Measurements from ENCODE around the gene UBE2H. TPM values are rescaled to one million over a fixed set of nuclear protein-coding genes. Genes with fewer than 3 reads are reported as not detected.

UBE2H gene
- total RNA-seq, 1 donor from 2014 or later = 194 TPM

DNA sequence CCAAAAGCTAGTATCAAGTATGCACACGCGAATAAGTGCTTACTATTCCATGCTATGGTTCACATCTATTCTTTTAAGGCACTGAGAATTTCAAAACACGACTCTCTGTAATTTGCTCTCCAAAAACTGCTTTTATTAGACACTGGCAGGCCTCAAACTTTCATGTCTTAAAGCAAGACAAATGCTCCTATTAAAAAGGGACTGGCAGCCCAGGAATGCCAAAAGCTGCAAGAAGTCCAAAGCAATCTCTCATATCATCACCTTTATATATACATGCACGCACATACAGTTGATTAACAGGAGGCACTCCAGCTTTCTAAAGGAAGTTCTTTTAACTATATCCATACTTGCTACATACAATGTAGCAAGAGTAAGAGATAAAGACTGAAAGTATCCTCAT lies 34.8 kb downstream of the UBE2H start:
- no peak overlapping the region for H3K9ac ChIP-seq (ENCODE audit: low read length)
- H3K9me3 ChIP-seq (ENCODE audit: insufficient read depth, low read depth, low read length) = no peaks in the 10 kb centered on the region
- peaks cover 94% of the 10 kb centered on the region for H3K79me2 ChIP-seq (ENCODE audit: insufficient read depth, low read length)
- no peak overlapping the region for H2AFZ ChIP-seq (ENCODE audit: low read depth, low read length)
- H3K9me3 Mint-ChIP-seq (ENCODE audit: unreplicated experiment) = no peaks in the 10 kb centered on the region
- TF ChIP-seq EZH2 (IDR thresholded peaks at IDR 0.05; ENCODE audit: insufficient read depth, low read length) = no peak
- TF ChIP-seq, protein P1, sequence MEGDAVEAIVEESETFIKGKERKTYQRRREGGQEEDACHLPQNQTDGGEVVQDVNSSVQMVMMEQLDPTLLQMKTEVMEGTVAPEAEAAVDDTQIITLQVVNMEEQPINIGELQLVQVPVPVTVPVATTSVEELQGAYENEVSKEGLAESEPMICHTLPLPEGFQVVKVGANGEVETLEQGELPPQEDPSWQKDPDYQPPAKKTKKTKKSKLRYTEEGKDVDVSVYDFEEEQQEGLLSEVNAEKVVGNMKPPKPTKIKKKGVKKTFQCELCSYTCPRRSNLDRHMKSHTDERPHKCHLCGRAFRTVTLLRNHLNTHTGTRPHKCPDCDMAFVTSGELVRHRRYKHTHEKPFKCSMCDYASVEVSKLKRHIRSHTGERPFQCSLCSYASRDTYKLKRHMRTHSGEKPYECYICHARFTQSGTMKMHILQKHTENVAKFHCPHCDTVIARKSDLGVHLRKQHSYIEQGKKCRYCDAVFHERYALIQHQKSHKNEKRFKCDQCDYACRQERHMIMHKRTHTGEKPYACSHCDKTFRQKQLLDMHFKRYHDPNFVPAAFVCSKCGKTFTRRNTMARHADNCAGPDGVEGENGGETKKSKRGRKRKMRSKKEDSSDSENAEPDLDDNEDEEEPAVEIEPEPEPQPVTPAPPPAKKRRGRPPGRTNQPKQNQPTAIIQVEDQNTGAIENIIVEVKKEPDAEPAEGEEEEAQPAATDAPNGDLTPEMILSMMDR (IDR thresholded peaks at IDR 0.05; ENCODE audit: insufficient read depth, low read depth, low read length) = no peak
- peaks cover 4% of the 10 kb centered on the region for H3K4me1 ChIP-seq (ENCODE audit: insufficient read depth, low read length)
- no peaks in the 10 kb centered on the region for H3K27me3 Mint-ChIP-seq (ENCODE audit: low read depth, unreplicated experiment)
- H3K4me2 ChIP-seq (ENCODE audit: low read length) = no peak overlapping the region
- H3K27me3 ChIP-seq (ENCODE audit: insufficient read depth, low read length) = no peaks in the 10 kb centered on the region
- H3K4me3 ChIP-seq (ENCODE audit: insufficient read depth, low read depth, low read length) = no peak overlapping the region
- no peak overlapping the region for H3K27ac Mint-ChIP-seq (ENCODE audit: unreplicated experiment)
- H3K36me3 ChIP-seq (ENCODE audit: insufficient read depth, low read length) = no peaks in the 10 kb centered on the region
- H3K4me1 Mint-ChIP-seq (ENCODE audit: low read depth, unreplicated experiment) = peaks cover 43% of the 10 kb centered on the region
- H4K20me1 ChIP-seq (ENCODE audit: insufficient read depth, low read length) = peaks cover 91% of the 10 kb centered on the region
- H3K36me3 Mint-ChIP-seq (ENCODE audit: low read depth, unreplicated experiment) = peaks cover 15% of the 10 kb centered on the region
- no peak overlapping the region for H3K4me3 Mint-ChIP-seq (ENCODE audit: unreplicated experiment)
- no peak for DNase-seq (ENCODE audit: low read depth)
- FAIRE-seq = no peak
- H3K27ac ChIP-seq (ENCODE audit: low read depth, low read length) = no peak overlapping the region

DNA sequence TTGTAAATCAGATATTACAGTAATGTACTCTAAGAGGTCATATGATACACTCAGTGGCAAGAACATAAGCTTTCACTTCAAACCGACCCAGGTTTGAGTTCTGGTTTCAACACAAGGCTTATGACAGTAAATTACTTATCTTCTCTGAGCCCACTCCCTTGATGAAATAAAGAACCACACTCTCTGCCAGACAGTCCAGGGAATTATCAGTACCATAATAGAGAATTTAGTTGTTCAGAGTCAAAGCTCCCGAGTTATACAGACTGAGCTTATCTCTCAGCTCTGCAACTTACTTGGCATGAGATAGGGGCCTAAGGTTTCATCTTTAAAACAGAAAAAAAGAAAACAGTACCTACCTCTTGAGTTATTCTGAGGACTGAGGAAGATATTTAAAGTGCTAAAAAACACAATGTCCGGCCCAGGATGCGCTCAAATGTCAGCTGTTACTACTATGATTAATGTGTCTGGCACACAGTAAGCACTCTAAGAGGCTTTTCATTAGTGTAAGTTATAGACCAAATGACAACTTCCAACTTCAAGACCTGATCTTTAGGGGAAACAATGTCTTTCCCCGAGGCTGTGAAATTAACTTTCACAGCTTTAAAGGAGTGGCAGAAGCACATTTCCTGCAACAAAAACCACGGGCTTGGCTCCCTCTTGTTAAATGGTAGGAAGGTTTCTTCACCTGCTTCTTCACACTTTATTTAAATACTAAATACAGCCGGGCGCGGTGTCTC lies 38.1 kb downstream of the UBE2H start:
- H3K36me3 Mint-ChIP-seq (ENCODE audit: low read depth, unreplicated experiment) = peaks cover 20% of the 10 kb centered on the region
- Histone ChIP-seq H3K79me2 (ENCODE audit: insufficient read depth, low read length) (peaks cover 96% of the 10 kb centered on the region), H3K27me3 (ENCODE audit: insufficient read depth, low read length) (no peaks in the 10 kb centered on the region), H3K4me2 (ENCODE audit: low read length) (no peak overlapping the region), H3K9me3 (ENCODE audit: insufficient read depth, low read depth, low read length) (no peaks in the 10 kb centered on the region), H3K9ac (ENCODE audit: low read length) (no peak overlapping the region), H3K4me1 (ENCODE audit: insufficient read depth, low read length) (peaks cover 4% of the 10 kb centered on the region), H4K20me1 (ENCODE audit: insufficient read depth, low read length) (peaks cover 96% of the 10 kb centered on the region), H3K27ac (ENCODE audit: low read depth, low read length) (no peak overlapping the region), H2AFZ (ENCODE audit: low read depth, low read length) (no peak overlapping the region), H3K36me3 (ENCODE audit: insufficient read depth, low read length) (peaks cover 3% of the 10 kb centered on the region), H3K4me3 (ENCODE audit: insufficient read depth, low read depth, low read length) (no peak overlapping the region)
- no peaks in the 10 kb centered on the region for H3K27me3 Mint-ChIP-seq (ENCODE audit: low read depth, unreplicated experiment)
- no peak for FAIRE-seq
- DNase-seq (ENCODE audit: low read depth) = peak; percentile 20
- H3K9me3 Mint-ChIP-seq (ENCODE audit: unreplicated experiment) = no peaks in the 10 kb centered on the region
- TF ChIP-seq, protein P1 (IDR thresholded peaks at IDR 0.05; ENCODE audit: insufficient read depth, low read depth, low read length) = no peak
- no peak for TF ChIP-seq EZH2 (IDR thresholded peaks at IDR 0.05; ENCODE audit: insufficient read depth, low read length)
- peak overlapping the region; percentile 34 for H3K27ac Mint-ChIP-seq (ENCODE audit: unreplicated experiment)
- peaks cover 51% of the 10 kb centered on the region for H3K4me1 Mint-ChIP-seq (ENCODE audit: low read depth, unreplicated experiment)
- H3K4me3 Mint-ChIP-seq (ENCODE audit: unreplicated experiment) = no peak overlapping the region

DNA sequence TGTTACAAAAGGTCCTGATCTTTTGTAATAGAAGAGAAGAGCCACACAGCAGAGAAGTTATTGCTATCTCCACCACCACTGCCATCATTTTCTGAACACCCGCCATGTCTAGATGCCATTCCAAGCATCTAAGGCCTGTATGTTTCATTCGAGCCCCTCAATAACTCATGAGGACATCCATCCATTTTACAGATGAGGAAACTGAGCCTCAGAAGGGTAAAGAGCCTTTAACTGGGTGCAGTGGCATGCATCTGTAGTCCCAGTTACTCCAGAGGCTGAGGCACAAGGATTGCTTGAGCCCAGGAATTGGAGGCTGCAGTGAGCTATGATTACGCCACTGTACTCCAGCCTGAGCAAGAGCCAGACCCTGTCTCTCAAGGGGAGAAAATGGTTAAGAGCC lies 39.3 kb downstream of the UBE2H start:
- Histone ChIP-seq H3K4me3 (ENCODE audit: insufficient read depth, low read depth, low read length) (no peak overlapping the region), H3K79me2 (ENCODE audit: insufficient read depth, low read length) (peaks cover 96% of the 10 kb centered on the region), H3K4me1 (ENCODE audit: insufficient read depth, low read length) (peaks cover 7% of the 10 kb centered on the region), H3K9me3 (ENCODE audit: insufficient read depth, low read depth, low read length) (no peaks in the 10 kb centered on the region), H3K9ac (ENCODE audit: low read length) (no peak overlapping the region), H4K20me1 (ENCODE audit: insufficient read depth, low read length) (peaks cover 96% of the 10 kb centered on the region), H3K36me3 (ENCODE audit: insufficient read depth, low read length) (peaks cover 3% of the 10 kb centered on the region), H3K27me3 (ENCODE audit: insufficient read depth, low read length) (no peaks in the 10 kb centered on the region), H2AFZ (ENCODE audit: low read depth, low read length) (no peak overlapping the region), H3K4me2 (ENCODE audit: low read length) (no peak overlapping the region), H3K27ac (ENCODE audit: low read depth, low read length) (no peak overlapping the region)
- Mint-ChIP-seq H3K4me1 (ENCODE audit: low read depth, unreplicated experiment) (peaks cover 51% of the 10 kb centered on the region), H3K4me3 (ENCODE audit: unreplicated experiment) (no peak overlapping the region), H3K27me3 (ENCODE audit: low read depth, unreplicated experiment) (no peaks in the 10 kb centered on the region), H3K27ac (ENCODE audit: unreplicated experiment) (peak overlapping the region; percentile 41), H3K36me3 (ENCODE audit: low read depth, unreplicated experiment) (peaks cover 14% of the 10 kb centered on the region), H3K9me3 (ENCODE audit: unreplicated experiment) (no peaks in the 10 kb centered on the region)
- TF ChIP-seq, protein P1 (IDR thresholded peaks at IDR 0.05; ENCODE audit: insufficient read depth, low read depth, low read length) = no peak
- TF ChIP-seq EZH2 (IDR thresholded peaks at IDR 0.05; ENCODE audit: insufficient read depth, low read length) = no peak
- DNase-seq (ENCODE audit: low read depth) (no peak), FAIRE-seq (no peak)
